OCI-LY1 (cell line): ENCODE data around the gene PIANP.

ENCODE experiments used
- H2AFZ ChIP-seq: fragments of 200-600 bp; sonication (generic), shearing (Covaris generic); 2 replicates; pipeline ENCODE4 v1.6.0; 2014; ENCODE audit warnings: antibody characterized with exemption, mild to moderate bottlenecking, low read length
- H3F3A ChIP-seq: fragments of 200-600 bp; sonication (generic), shearing (Covaris generic); 2 replicates; pipeline ENCODE4 v1.6.0; 2014; ENCODE audit warnings: mild to moderate bottlenecking, antibody characterized with exemption, low read length, moderate library complexity; ENCODE audit not compliant: insufficient read depth
- H3K27ac ChIP-seq: fragments of 200-600 bp; sonication (generic); 2 replicates; pipeline ENCODE4 v1.5.1; 2014; ENCODE audit warnings: low read length, mixed run types, mild to moderate bottlenecking, low read depth; ENCODE audit not compliant: poor library complexity, severe bottlenecking
- H3K27me3 ChIP-seq: fragments of 200-600 bp; sonication (generic); 2 replicates; pipeline ENCODE4 v1.6.0; 2014; ENCODE audit warnings: antibody characterized with exemption, mild to moderate bottlenecking, low read length, moderate library complexity; ENCODE audit not compliant: insufficient read depth
- H3K36me3 ChIP-seq: fragments of 200-600 bp; sonication (generic); 2 replicates; pipeline ENCODE4 v1.6.1; 2014; ENCODE audit warnings: mild to moderate bottlenecking, antibody characterized with exemption, low read length, moderate library complexity, mixed read lengths; ENCODE audit not compliant: insufficient read depth
- H3K4me1 ChIP-seq: fragments of 200-600 bp; sonication (generic); 2 replicates; pipeline ENCODE4 v1.5.1; 2014; ENCODE audit warnings: mild to moderate bottlenecking, low read length, moderate library complexity; ENCODE audit not compliant: insufficient read depth, severe bottlenecking
- H3K4me2 ChIP-seq: fragments of 200-600 bp; sonication (generic), shearing (Covaris generic); 2 replicates; pipeline ENCODE4 v1.6.1; 2014; ENCODE audit warnings: low read length
- H3K4me3 ChIP-seq: fragments of 200-600 bp; sonication (generic); 2 replicates; pipeline ENCODE4 v1.5.1; 2014; ENCODE audit warnings: low read length, low read depth, mild to moderate bottlenecking, mixed read lengths; ENCODE audit not compliant: poor library complexity, severe bottlenecking
- H3K79me2 ChIP-seq: fragments of 200-600 bp; shearing (Covaris generic); 2 replicates; pipeline ENCODE4 v1.6.1; 2016; ENCODE audit warnings: mixed run types, low read length, mixed read lengths; ENCODE audit not compliant: insufficient read depth
- H3K9ac ChIP-seq: fragments of 200-600 bp; sonication (generic), shearing (Covaris generic); 2 replicates; pipeline ENCODE4 v1.6.1; 2014; ENCODE audit warnings: mild to moderate bottlenecking, low read length, mixed read lengths
- H3K9me2 ChIP-seq: fragments of 200-600 bp; sonication (generic), shearing (Covaris generic); 2 replicates; pipeline ENCODE4 v1.6.1; 2014; ENCODE audit warnings: low read depth, mild to moderate bottlenecking, low read length, mixed read lengths
- H3K9me3 ChIP-seq: fragments of 200-600 bp; shearing (Covaris generic); 2 replicates; pipeline ENCODE4 v1.6.1; 2014; ENCODE audit warnings: low read length, mixed read lengths
- H4K20me1 ChIP-seq: fragments of 200-600 bp; sonication (generic), shearing (Covaris generic); 2 replicates; pipeline ENCODE4 v1.6.0; 2016; ENCODE audit warnings: mild to moderate bottlenecking, low read length; ENCODE audit not compliant: insufficient read depth
- EZH2 ChIP-seq: fragments of 200-600 bp; sonication (generic), shearing (Covaris generic); IDR thresholded peaks from 2 replicates; pipeline ENCODE4 v1.8.0; 2017; ENCODE audit warnings: borderline replicate concordance, mixed run types, mild to moderate bottlenecking, antibody characterized with exemption, low read length, moderate library complexity, mixed read lengths
- TF ChIP-seq, protein P1 (sequence below): fragments of 200-600 bp; sonication (generic), shearing (Covaris generic); IDR thresholded peaks from 2 replicates; pipeline ENCODE4 v1.5.1; 2017; ENCODE audit warnings: mild to moderate bottlenecking, antibody characterized with exemption, low read length, moderate library complexity, mixed read lengths

The PIANP gene

DNA sequence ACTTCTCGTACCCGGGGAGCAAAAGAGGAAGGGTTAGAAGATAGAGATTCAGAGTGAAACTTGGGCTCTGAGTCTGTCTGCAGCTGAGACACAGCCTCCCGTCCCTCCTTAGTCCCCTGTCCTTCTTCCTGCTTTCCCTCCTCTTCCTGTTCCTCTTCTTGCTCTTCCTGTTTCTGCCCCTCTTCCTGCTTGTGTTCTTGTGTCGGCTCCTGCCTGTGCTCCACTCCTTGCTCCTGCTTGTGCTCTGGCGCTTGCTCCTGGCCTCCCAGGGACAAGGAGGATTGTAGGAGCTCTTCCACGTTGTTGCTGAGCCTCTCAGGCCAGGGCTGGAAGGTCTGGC, 56.4 kb downstream of the PIANP start:
- H3K4me1 ChIP-seq: peaks cover 17% of the 10 kb centered on the region
- H2AFZ ChIP-seq: no peak overlapping the region
- H3K27me3 ChIP-seq: no peaks in the 10 kb centered on the region
- peaks cover 35% of the 10 kb centered on the region for H3K9me3 ChIP-seq
- no peak overlapping the region for H3K4me3 ChIP-seq
- no peaks in the 10 kb centered on the region for H3K9me2 ChIP-seq
- no peak for TF ChIP-seq EZH2
- TF ChIP-seq, protein P1, sequence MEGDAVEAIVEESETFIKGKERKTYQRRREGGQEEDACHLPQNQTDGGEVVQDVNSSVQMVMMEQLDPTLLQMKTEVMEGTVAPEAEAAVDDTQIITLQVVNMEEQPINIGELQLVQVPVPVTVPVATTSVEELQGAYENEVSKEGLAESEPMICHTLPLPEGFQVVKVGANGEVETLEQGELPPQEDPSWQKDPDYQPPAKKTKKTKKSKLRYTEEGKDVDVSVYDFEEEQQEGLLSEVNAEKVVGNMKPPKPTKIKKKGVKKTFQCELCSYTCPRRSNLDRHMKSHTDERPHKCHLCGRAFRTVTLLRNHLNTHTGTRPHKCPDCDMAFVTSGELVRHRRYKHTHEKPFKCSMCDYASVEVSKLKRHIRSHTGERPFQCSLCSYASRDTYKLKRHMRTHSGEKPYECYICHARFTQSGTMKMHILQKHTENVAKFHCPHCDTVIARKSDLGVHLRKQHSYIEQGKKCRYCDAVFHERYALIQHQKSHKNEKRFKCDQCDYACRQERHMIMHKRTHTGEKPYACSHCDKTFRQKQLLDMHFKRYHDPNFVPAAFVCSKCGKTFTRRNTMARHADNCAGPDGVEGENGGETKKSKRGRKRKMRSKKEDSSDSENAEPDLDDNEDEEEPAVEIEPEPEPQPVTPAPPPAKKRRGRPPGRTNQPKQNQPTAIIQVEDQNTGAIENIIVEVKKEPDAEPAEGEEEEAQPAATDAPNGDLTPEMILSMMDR: no peak
- H3K9ac ChIP-seq: no peak overlapping the region
- no peaks in the 10 kb centered on the region for H4K20me1 ChIP-seq
- H3F3A ChIP-seq: no peaks in the 10 kb centered on the region
- peaks cover 36% of the 10 kb centered on the region for H3K36me3 ChIP-seq
- H3K79me2 ChIP-seq: no peaks in the 10 kb centered on the region
- no peak overlapping the region for H3K4me2 ChIP-seq
- H3K27ac ChIP-seq: no peak overlapping the region
